Keratinocyte (primary cell): ENCODE results near the gene PIERCE2.

Experiments
- EZH2 ChIP-seq: IDR thresholded peaks from one replicate; pipeline ENCODE4 v1.6.1; 2012; ENCODE audit warnings: inconsistent platforms, mild to moderate bottlenecking, low read length, moderate library complexity
- TF ChIP-seq, protein P1 (sequence below), 3 experiments: IDR thresholded peaks in 1 of 3; conservative IDR thresholded peaks in 1 of 3; optimal IDR thresholded peaks in 1 of 3; 2 replicates in 2 of 3; 3 replicates in 1 of 3; pipeline versions ENCODE3 to v1.5.1; 2011; ENCODE audit warnings: low read length in 3 of 3, mild to moderate bottlenecking in 3 of 3, moderate library complexity in 2 of 3, control low read depth in 1 of 3, inconsistent platforms in 1 of 3; ENCODE audit not compliant: insufficient read depth in 2 of 3; ENCODE audit errors: extremely low read depth in 1 of 3

DNA sequence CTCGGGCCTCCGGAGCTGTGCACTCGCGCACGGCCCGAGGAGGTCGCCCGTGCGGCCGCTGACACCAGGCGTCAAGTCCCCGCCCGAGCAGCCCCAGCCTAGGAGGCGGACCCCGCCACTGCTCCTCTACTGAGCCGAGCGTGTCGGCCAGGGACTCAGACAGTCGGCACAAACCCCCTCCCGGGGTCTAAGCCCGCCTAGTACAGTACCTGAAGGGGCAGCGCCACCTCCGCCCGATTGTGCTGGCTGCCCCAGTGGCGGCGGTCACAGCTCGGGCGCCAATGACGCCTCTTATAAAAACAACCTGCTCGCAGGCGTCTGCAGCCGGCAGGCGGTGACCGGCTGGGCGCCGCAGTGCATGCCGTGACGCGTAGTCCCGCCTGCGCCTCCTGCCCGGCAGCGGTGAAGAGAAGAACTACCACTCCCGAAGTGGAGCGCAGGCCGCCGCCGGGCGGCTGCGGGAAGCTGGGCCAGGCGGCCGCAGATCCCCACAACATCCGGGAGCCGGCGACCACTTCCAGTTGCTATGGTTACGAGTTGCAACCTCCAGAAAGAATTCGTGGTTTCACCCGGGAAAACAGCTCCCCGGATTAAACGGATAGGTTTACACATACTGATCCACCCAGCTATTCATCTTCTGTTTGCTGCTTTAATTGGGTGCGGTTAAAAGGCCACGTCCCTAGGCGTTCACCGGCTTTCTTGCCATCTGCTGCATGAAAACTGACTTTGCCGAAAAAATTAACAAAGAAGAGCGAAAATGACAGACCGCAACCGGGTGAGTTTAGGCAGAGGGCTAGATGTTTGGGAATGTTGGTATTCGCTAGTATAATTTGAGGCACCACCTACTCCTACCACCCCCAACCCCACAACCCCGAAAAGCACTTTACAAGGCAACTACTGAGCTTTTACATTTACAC, at the start of gene PIERCE2, which contains the start of gene CCPG1:
- TF ChIP-seq, protein P1, sequence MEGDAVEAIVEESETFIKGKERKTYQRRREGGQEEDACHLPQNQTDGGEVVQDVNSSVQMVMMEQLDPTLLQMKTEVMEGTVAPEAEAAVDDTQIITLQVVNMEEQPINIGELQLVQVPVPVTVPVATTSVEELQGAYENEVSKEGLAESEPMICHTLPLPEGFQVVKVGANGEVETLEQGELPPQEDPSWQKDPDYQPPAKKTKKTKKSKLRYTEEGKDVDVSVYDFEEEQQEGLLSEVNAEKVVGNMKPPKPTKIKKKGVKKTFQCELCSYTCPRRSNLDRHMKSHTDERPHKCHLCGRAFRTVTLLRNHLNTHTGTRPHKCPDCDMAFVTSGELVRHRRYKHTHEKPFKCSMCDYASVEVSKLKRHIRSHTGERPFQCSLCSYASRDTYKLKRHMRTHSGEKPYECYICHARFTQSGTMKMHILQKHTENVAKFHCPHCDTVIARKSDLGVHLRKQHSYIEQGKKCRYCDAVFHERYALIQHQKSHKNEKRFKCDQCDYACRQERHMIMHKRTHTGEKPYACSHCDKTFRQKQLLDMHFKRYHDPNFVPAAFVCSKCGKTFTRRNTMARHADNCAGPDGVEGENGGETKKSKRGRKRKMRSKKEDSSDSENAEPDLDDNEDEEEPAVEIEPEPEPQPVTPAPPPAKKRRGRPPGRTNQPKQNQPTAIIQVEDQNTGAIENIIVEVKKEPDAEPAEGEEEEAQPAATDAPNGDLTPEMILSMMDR (optimal IDR thresholded peaks at IDR 0.05 in 1 of 3, IDR thresholded peaks at IDR 0.05 in 1 of 3, conservative IDR thresholded peaks at IDR 0.05 in 1 of 3; ENCODE audit: extremely low read depth in 1 of 3, insufficient read depth in 2 of 3, low read length in 3 of 3), result peak; percentile 51 to 90 (median 55)
- no peak for TF ChIP-seq EZH2
